SU-DHL-6 (cell line): ENCODE data around the gene MAGI3.

Experiments
- EZH2phosphoT487 ChIP-seq: fragments of 200-600 bp; sonication (generic), shearing (Covaris generic); conservative IDR thresholded peaks from 2 replicates; pipeline ENCODE4 v1.6.1; 2018; ENCODE audit warnings: mild to moderate bottlenecking, antibody characterized with exemption, low read length, moderate library complexity, mixed read lengths
- TF ChIP-seq, protein P1 (sequence below): fragments of 200-600 bp; sonication (generic); IDR thresholded peaks from one replicate; pipeline ENCODE4 v1.5.1; 2017; ENCODE audit warnings: antibody characterized with exemption, mild to moderate bottlenecking, low read length, moderate library complexity; ENCODE audit not compliant: insufficient read depth, poor library complexity, severe bottlenecking

DNA sequence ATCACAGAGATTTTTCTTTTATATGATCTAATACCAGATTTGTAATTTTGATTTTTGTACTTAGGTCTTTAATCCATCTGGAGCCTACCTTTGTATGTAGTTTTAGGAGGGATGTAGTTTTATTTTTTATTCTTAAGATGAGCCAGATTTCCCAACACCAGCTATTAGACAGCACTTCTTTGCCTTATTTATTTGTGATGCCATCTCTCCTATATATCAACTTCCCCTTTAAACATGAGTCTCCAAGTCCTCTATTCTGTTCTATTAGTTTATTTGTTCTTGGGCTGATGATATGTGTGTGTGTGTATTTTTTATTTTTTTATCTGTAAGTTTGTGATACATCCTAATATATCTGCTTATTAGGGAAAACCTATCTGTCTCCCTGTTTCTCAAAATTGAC lies 274.8 kb downstream of the MAGI3 start:
- TF ChIP-seq, protein P1, sequence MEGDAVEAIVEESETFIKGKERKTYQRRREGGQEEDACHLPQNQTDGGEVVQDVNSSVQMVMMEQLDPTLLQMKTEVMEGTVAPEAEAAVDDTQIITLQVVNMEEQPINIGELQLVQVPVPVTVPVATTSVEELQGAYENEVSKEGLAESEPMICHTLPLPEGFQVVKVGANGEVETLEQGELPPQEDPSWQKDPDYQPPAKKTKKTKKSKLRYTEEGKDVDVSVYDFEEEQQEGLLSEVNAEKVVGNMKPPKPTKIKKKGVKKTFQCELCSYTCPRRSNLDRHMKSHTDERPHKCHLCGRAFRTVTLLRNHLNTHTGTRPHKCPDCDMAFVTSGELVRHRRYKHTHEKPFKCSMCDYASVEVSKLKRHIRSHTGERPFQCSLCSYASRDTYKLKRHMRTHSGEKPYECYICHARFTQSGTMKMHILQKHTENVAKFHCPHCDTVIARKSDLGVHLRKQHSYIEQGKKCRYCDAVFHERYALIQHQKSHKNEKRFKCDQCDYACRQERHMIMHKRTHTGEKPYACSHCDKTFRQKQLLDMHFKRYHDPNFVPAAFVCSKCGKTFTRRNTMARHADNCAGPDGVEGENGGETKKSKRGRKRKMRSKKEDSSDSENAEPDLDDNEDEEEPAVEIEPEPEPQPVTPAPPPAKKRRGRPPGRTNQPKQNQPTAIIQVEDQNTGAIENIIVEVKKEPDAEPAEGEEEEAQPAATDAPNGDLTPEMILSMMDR = no peak
- no peak for TF ChIP-seq EZH2phosphoT487
